Caco-2 (cell line): ENCODE data around the gene GRK3. TPM values are rescaled to one million over a fixed set of nuclear protein-coding genes. Genes with fewer than 3 reads are reported as not detected.

Source experiments
- BruUV-seq: library from RNA; stranded (reverse); fragments of 400-500 nt; replicated peaks from 2 replicates; lab custom pipeline; 2021; lab: Mats Ljungman, UMichigan
- CTCF ChIA-PET: fragments of 300-600 bp; sonication (Branson Sonifier 250); formaldehyde crosslinking; loops from one replicate; lab custom pipeline; 2022; ENCODE audit warnings: antibody characterized with exemption; lab: Charles Lee
- POLR2A ChIA-PET: fragments of 300-600 bp; sonication (Branson Sonifier 250); formaldehyde crosslinking; loops from one replicate; lab custom pipeline; 2022; ENCODE audit warnings: antibody characterized with exemption; lab: Charles Lee
- DNase-seq, 2 experiments: peaks; one replicate each; pipeline versions ENCODE4 v3.0.0 to v3.0.0-alpha.2; 2020 to 2022
- H3K27me3 ChIP-seq: replicated peaks from 2 replicates; pipeline ENCODE4 v1.6.0; 2011; ENCODE audit warnings: low read length; ENCODE audit not compliant: control insufficient read depth, insufficient read depth
- H3K36me3 ChIP-seq: 2 replicates; pipeline ENCODE4 v1.5.1; 2011; ENCODE audit warnings: low read length; ENCODE audit not compliant: control insufficient read depth, insufficient read depth
- H3K4me1 ChIP-seq: fragments of 250-450 bp; sonication (Bioruptor Pico); 2 replicates; pipeline ENCODE4 v1.5.1; 2020; ENCODE audit warnings: mild to moderate bottlenecking
- H3K4me3 ChIP-seq: 2 replicates; pipeline ENCODE4 v1.5.1; 2011; ENCODE audit warnings: low read depth, mild to moderate bottlenecking, control low read depth, low read length
- H3K9me3 ChIP-seq: fragments of 250-450 bp; sonication (Bioruptor Pico); 2 replicates; pipeline ENCODE4 v1.5.1; 2020; ENCODE audit warnings: mild to moderate bottlenecking, moderate library complexity
- H3K27ac Mint-ChIP-seq: one replicate; pipeline ENCODE4 v1.8.0; 2022; ENCODE audit warnings: mixed read lengths; ENCODE audit not compliant: unreplicated experiment
- H3K27me3 Mint-ChIP-seq: one replicate; pipeline ENCODE4 v1.8.0; 2022; ENCODE audit warnings: mixed read lengths; ENCODE audit not compliant: insufficient read depth, unreplicated experiment
- H3K36me3 Mint-ChIP-seq: one replicate; pipeline ENCODE4 v1.8.0; 2022; ENCODE audit warnings: mild to moderate bottlenecking, mixed read lengths; ENCODE audit not compliant: insufficient read depth, unreplicated experiment
- H3K4me1 Mint-ChIP-seq: one replicate; pipeline ENCODE4 v1.8.0; 2022; ENCODE audit warnings: low read depth, mixed read lengths; ENCODE audit not compliant: unreplicated experiment
- H3K4me3 Mint-ChIP-seq: one replicate; pipeline ENCODE4 v1.8.0; 2022; ENCODE audit warnings: mild to moderate bottlenecking, moderate library complexity, mixed read lengths; ENCODE audit not compliant: unreplicated experiment
- H3K9me3 Mint-ChIP-seq: one replicate; pipeline ENCODE4 v1.8.0; 2022; ENCODE audit warnings: mixed read lengths; ENCODE audit not compliant: unreplicated experiment
- CTCF ChIP-seq, 2 experiments: fragments of 200-600 bp in 1 of 2; IDR thresholded peaks; 1 replicate in 1 of 2; 2 replicates in 1 of 2; pipeline versions ENCODE4 v1.5.1 to v1.8.0; 2011 to 2022; ENCODE audit warnings: antibody characterized with exemption in 1 of 2, control low read depth in 1 of 2, inconsistent platforms in 1 of 2, low read depth in 1 of 2, low read length in 1 of 2, mild to moderate bottlenecking in 1 of 2, moderate library complexity in 1 of 2; ENCODE audit not compliant: insufficient read depth in 1 of 2, severe bottlenecking in 1 of 2, unreplicated experiment in 1 of 2
- intact Hi-C: fragments of 100-400 bp; cut with micrococcal nuclease; formaldehyde crosslinking; loops from one replicate; pipeline ENCODE4 v1.10.0; 2022; ENCODE audit not compliant: unreplicated experiment
- total RNA-seq: library from RNA; stranded (reverse); gene quantifications from 2 replicates; pipeline ENCODE4 v1.2.3, GENCODE V29; 2022

Gene GRK3
- total RNA-seq, 1 experiment from 2014 or later: 9.7 TPM

GRCh38 chr22:25651332-25652085, 87.0 kb downstream of the GRK3 start:
- DNase-seq: no peak
- Histone ChIP-seq H3K4me3 (no peak overlapping the region), H3K4me1 (no peaks in the 10 kb centered on the region), H3K27me3 (no peaks in the 10 kb centered on the region), H3K36me3 (no peaks in the 10 kb centered on the region), H3K9me3 (no peaks in the 10 kb centered on the region)
- Mint-ChIP-seq H3K36me3 (no peaks in the 10 kb centered on the region), H3K4me1 (no peaks in the 10 kb centered on the region), H3K9me3 (peaks cover 1% of the 10 kb centered on the region), H3K27ac (no peak overlapping the region), H3K4me3 (no peak overlapping the region), H3K27me3 (no peaks in the 10 kb centered on the region)
- no TSS peak for BruUV-seq
- ChIA-PET CTCF (no interaction called here), POLR2A (no interaction called here)
- TF ChIP-seq CTCF (IDR thresholded peaks at IDR 0.05; ENCODE audit: insufficient read depth in 1 of 2, low read depth in 1 of 2, low read length in 1 of 2, severe bottlenecking in 1 of 2, unreplicated experiment in 1 of 2): no peak
- intact Hi-C loops: no loop called here

- Histone ChIP-seq H3K27me3 (no peaks in the 10 kb centered on the region), H3K36me3 (no peaks in the 10 kb centered on the region), H3K4me1 (no peaks in the 10 kb centered on the region), H3K4me3 (no peak overlapping the region), H3K9me3 (no peaks in the 10 kb centered on the region)
- CTCF ChIA-PET: no interaction called here
- no peak overlapping the region for H3K4me3 Mint-ChIP-seq
- H3K27ac Mint-ChIP-seq: no peak overlapping the region
- POLR2A ChIA-PET: no interaction called here
- DNase-seq: no peak
- no peaks in the 10 kb centered on the region for H3K4me1 Mint-ChIP-seq
- H3K36me3 Mint-ChIP-seq: no peaks in the 10 kb centered on the region
- H3K27me3 Mint-ChIP-seq: peaks cover 2% of the 10 kb centered on the region
- intact Hi-C loops: no loop called here
- no TSS peak for BruUV-seq
- TF ChIP-seq CTCF (IDR thresholded peaks at IDR 0.05; ENCODE audit: insufficient read depth in 1 of 2, low read depth in 1 of 2, low read length in 1 of 2, severe bottlenecking in 1 of 2, unreplicated experiment in 1 of 2): no peak
- no peaks in the 10 kb centered on the region for H3K9me3 Mint-ChIP-seq
Observed at GRCh38 chr22:25654676-25655075, 90.2 kb downstream of the GRK3 start.

- Histone ChIP-seq H3K36me3 (no peaks in the 10 kb centered on the region), H3K9me3 (no peaks in the 10 kb centered on the region), H3K4me3 (no peak overlapping the region), H3K4me1 (no peaks in the 10 kb centered on the region), H3K27me3 (no peaks in the 10 kb centered on the region)
- no peak for TF ChIP-seq CTCF (IDR thresholded peaks at IDR 0.05; ENCODE audit: insufficient read depth in 1 of 2, low read depth in 1 of 2, low read length in 1 of 2, severe bottlenecking in 1 of 2, unreplicated experiment in 1 of 2)
- no peaks in the 10 kb centered on the region for H3K36me3 Mint-ChIP-seq
- peaks cover 2% of the 10 kb centered on the region for H3K27me3 Mint-ChIP-seq
- no TSS peak for BruUV-seq
- H3K4me1 Mint-ChIP-seq: no peaks in the 10 kb centered on the region
- DNase-seq: no peak
- ChIA-PET CTCF (no interaction called here), POLR2A (no interaction called here)
- H3K9me3 Mint-ChIP-seq: no peaks in the 10 kb centered on the region
- intact Hi-C loops: no loop called here
- no peak overlapping the region for H3K27ac Mint-ChIP-seq
- no peak overlapping the region for H3K4me3 Mint-ChIP-seq
Observed at GRCh38 chr22:25655371-25655935, 91.0 kb downstream of the GRK3 start.
